ENCODE data around the gene ZNF341.
"Not testable (repeated sequence)": the region's sequence is repeated elsewhere in the genome, so short reads cannot be mapped to it uniquely, and the experiment has no call there.

The ZNF341 gene

DNA sequence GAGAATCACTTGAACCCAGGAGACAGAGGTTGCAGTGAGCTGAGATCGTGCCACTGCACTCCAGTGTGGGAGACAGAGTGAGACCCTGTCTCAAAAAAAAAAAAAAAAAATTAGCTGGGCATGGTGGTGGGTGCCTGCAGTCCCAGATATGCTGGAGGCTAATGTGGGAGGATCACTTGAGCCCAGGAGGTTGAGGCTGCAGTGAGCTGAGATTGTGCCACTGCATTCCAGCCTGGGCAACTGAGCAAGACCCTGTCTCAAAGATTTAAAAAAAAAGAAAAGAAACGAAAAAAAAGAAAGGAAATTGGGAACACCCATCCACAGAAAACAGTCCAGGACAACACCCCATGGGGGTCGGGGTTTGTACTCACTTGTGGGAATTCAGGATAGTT is 60.8 kb downstream of the ZNF341 start:
- not testable (repeated sequence) for DNase-seq (ENCODE audit: low read depth in 1 of 2, low spot score in 1 of 2)

DNA sequence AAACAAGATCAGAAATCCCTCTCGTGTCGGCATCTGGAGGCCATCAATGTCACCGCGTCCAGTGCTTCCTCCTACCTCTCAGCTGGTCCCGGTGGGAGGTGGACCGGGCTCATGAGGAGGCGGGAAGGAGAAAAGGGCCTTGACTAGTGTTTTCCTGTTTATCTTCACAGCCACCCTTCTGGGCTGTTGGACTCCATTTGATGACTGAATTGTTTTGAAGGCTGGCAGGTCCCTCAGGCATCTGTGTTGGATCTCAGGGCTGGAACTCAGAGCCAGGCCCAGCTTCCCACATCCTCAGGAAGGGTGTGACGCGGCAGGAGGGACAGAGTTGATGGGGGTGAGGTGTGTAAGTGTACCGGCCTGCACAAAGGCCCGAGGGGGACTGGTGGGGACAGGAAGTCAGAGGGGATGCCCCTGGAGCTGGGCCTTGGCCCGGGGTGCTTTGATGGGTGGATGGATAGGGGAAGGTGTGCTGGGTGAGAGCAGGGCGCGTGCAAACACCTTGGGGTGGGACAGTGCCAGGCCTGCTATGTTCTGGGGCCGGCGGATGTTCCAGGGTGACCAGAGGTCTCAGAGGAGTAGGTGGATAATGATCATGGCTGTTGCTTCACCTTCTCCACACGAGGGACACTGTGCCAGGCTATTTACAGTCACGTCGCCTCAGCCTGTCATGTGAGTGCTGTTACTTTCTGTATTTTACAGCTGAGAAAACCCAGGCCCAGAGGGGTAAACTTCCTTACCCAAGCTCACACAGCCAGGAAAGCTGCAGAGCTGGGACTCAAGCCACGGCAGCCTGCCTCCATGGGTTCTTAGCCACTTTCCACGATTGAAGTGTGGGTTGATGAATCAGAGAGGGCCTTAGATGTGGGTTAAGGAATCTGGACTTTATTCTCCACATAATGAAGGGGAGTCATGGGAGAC is 61.5 kb downstream of the ZNF341 start:
- DNase-seq (ENCODE audit: low read depth in 1 of 2, low spot score in 1 of 2), result no peak

- DNase-seq (ENCODE audit: low read depth in 1 of 2, low spot score in 1 of 2), result no peak
Measured at GRCh38 chr20:33796263-33796906, 64.6 kb downstream of the ZNF341 start.

GRCh38 chr20:33796907-33797544 is 65.2 kb downstream of the ZNF341 start:
- no peak for DNase-seq (ENCODE audit: low read depth in 1 of 2, low spot score in 1 of 2)

GRCh38 chr20:33798444-33798843 is 66.6 kb downstream of the ZNF341 start:
- DNase-seq (ENCODE audit: low read depth in 1 of 2, low spot score in 1 of 2), result no peak

- no peak for DNase-seq (ENCODE audit: low read depth in 1 of 2, low spot score in 1 of 2)
Measured at GRCh38 chr20:33803921-33804337, 72.1 kb downstream of the ZNF341 start.

GRCh38 chr20:33808388-33808787 is 76.6 kb downstream of the ZNF341 start:
- no peak for DNase-seq (ENCODE audit: low read depth in 1 of 2, low spot score in 1 of 2)

GRCh38 chr20:33810259-33810658 is 78.5 kb downstream of the ZNF341 start:
- DNase-seq (ENCODE audit: low read depth in 1 of 2, low spot score in 1 of 2), result no peak

DNA sequence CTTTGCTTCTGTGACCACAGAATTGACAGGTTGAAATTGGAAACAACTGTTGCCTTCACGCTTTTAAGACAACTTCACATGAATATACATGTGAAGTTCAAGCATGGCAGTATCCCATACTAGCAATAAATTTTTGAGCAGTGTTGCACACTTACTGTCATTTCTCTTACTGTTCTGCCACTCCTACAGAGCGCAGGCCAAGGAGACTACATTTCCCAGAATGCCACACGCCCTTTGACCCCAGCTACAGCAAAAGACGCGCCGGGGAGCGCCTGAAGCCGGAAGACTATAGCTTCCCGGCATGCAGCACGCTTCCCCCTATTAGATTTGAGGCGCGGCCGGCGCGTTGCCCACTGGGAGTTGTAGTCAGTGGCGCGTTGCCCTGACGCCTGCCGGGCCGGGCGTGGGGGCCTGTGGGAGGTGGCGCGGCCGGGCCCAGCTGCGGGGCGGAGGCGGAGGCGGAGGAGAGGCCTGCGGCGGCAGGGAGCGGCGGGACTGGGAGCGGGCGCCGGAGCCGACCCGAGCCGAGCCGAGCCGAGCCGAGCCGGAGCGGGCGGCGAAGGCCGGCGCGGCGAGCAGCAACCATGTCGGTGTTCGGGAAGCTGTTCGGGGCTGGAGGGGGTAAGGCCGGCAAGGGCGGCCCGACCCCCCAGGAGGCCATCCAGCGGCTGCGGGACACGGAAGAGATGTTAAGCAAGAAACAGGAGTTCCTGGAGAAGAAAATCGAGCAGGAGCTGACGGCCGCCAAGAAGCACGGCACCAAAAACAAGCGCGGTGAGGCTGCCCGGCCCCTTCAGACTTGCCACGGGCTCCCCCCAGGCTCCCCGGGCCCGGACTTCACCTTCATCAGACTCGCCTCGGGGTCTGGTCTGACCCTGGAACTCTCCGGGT is 79.3 kb downstream of the ZNF341 start, which contains the start of gene CHMP4B:
CHMP4B (plus strand) TSS at position 464 of the 891 bp plus-strand sequence; CDS start at position 585, 121 bp downstream.
- peak; percentile 95 to 97 for DNase-seq (ENCODE audit: low read depth in 1 of 2, low spot score in 1 of 2)

DNA sequence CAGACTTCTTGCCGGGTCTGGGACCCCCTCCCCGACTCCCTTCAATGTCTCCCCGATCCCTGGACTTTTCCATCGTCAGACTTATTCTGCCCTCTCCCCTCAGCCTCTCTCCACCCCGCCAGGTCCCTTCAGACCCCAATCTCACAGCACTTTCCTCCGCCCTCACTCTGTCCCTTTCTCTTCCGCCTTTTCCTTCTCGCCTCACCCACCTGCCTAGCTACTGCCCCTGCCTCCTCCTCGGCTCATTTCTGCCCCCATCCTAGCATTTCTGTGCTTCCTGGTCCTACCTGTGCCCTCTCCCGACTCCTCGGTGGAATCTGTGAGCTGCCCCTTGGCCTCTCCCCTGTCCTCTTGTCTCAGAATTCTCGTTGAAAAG is 80.0 kb downstream of the ZNF341 start:
- DNase-seq (ENCODE audit: low read depth in 1 of 2, low spot score in 1 of 2), result no peak

DNA sequence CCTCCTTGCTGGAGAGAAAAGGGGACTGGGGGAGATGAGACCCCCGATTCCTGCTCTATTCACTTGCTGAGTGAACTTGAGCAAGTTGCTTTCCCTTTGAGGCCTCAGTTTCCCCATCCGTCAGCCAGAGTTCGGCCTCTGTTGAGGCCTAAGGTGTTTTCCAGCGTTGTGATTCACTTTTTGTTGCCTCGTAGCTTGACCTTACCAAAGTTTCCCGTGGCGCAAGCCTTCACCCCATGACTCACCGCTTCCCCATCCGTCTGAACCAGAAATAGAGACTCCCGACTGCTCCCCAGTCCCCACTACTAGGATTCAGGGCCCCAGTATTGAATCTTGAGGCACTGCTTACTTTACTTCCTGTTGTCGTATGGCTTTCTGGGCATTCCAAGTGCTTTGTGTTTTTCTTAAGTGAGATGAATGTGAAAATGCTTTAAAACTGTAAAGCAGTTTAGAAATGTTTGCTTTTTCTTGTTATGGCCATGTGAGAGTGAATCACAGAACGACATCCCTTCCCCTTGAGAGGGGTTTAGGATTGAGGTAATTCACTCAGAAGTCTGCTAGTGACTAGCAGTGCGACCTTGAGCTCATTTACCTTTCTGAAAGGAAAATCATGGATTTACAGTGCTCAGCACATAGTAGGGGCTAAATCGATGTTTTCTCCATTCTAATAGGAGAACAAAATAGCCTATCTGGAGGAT is 80.5 kb downstream of the ZNF341 start:
- peak in 1 of 2 donors; percentile 26 for DNase-seq (ENCODE audit: low read depth in 1 of 2, low spot score in 1 of 2)

DNA sequence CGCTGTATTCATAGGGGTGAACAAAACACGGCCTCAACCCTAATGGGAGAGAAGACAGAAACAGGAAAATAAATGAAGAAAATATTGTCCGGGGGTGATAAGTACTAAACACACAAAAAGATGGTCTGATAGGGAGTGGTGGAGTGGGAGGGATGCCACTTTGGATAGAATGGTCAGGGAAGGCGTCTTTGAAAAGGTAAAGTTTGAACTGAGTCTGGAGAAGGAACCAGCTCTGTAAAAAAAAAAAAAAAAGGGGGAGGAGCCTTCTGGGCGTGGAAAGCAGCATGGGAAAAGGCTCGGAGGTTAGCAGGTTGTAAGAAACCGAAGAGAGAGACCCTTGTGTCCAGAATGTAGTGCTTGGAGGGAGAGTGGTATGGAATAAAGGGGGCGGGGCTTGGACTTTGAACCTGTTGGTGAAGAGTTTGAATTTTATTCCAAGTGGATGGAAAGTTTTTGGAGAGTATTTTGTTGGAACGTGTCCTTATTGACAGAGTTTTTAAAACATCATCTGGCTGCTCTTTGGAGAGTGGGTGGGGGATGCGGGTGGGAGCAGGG is 81.2 kb downstream of the ZNF341 start:
- no peak for DNase-seq (ENCODE audit: low read depth in 1 of 2, low spot score in 1 of 2)

DNA sequence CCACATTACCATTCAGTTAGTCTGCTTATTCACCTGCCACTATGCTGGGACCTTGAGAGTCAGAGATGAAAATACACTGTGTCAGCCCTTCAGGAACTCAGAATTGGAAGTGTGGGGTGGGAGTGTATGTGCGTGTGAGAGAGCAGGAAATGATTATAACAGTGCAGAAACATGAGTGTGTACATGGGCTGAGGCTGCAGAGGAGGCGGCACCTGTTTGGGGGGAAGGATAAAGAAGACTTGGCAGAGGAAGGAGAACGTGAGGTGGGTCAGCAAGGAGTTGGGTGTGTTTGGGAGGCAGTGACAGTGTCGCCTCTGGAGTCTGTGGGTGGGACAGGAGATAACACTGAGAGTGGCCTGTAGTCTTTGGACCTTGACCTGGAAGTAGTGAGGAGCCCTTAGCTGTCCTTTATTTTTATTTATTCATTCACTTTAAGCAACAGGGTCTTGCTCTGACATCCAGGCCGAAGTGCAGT is 82.5 kb downstream of the ZNF341 start:
- DNase-seq (ENCODE audit: low read depth in 1 of 2, low spot score in 1 of 2), result no peak

DNA sequence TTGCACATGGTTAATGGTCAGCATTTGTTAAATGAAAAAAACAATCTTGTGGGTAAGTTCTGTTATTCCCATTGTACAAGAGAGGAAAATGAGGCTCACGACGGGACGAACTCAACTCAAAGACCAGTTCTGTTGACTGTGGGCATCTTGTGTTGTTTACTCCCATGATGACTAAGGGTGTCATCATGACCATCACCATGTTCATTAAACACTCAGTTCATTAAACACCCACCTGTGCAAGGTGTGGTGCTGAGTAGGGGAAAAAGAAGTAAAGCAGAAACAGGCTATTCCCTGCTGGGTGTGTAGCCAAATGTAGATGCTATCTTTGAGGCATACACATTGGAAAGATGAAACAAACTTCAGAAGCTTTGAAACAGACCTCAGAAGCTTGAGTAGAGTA is 83.9 kb downstream of the ZNF341 start:
- DNase-seq (ENCODE audit: low read depth in 1 of 2, low spot score in 1 of 2), result no peak

DNA sequence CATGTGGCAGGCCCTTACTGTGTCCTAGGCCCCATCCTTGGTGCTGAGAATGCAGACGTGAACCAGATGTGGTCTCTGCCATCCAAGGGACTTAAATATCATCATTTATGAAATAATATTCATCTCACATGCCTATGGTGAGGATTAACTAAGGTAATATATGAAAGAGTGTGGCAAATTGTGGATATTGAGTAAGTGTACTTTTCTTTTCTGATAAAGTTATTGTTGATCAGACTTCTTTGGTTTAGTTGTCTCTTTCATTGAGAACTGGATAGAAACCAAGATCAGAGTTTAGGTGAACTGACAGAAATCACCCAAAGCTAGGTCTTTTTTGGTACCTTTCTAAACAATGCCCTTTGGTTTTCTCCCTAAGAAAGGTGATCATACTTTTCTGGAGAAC is 84.4 kb downstream of the ZNF341 start:
- no peak for DNase-seq (ENCODE audit: low read depth in 1 of 2, low spot score in 1 of 2)

- no peak for DNase-seq (ENCODE audit: low read depth in 1 of 2, low spot score in 1 of 2)
Measured at GRCh38 chr20:33817411-33817810, 85.6 kb downstream of the ZNF341 start.

DNA sequence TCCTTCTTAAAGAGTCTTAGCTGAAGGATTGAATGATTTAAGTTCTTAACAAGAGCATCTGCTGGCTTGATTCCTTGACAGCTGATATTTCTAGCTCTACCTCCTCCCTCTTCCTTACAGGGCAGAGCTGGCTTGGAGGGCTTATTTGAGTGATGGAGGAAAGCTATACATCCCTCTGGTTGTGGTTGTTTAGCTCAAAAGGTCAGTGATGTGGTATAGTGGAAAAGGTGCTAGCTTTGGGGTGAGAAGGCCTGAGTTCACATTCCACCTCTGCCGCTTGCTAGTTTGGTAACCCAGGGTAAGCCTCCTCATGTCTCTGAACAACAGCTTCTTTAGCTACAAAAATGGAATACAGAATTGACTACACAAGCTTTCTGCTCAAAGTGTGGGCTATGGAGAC is 87.7 kb downstream of the ZNF341 start:
- no peak for DNase-seq (ENCODE audit: low read depth in 1 of 2, low spot score in 1 of 2)

- DNase-seq (ENCODE audit: low read depth in 1 of 2, low spot score in 1 of 2), result no peak
Measured at GRCh38 chr20:33820362-33820761, 88.6 kb downstream of the ZNF341 start.

DNA sequence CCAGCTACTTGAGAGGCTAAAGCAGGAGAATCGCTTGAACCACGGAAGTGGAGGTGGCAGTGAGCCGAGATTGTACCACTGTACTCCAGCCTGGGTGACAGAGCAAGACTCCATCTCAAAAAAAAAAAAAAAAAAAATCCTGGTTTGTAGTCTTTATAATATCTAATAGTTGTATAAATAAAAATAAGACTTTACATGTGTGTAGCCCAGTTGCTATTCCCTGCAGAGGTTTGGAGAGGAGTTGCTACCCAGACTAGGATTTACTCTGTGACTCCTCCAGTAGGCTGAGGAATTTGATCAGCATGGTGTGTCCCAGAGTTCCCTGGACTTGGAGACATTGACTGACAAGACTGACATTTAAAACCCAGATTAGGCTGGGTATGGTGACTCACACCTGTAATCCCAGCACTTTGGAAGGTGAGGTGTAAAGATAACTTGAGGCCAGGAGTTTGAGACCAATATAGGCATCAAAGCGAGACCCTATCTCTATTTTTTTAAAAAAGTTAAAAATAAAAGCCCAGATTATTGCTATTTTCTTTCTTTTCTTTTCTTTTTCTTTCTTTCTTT is 89.6 kb downstream of the ZNF341 start:
- no peak for DNase-seq (ENCODE audit: low read depth in 1 of 2, low spot score in 1 of 2)

DNA sequence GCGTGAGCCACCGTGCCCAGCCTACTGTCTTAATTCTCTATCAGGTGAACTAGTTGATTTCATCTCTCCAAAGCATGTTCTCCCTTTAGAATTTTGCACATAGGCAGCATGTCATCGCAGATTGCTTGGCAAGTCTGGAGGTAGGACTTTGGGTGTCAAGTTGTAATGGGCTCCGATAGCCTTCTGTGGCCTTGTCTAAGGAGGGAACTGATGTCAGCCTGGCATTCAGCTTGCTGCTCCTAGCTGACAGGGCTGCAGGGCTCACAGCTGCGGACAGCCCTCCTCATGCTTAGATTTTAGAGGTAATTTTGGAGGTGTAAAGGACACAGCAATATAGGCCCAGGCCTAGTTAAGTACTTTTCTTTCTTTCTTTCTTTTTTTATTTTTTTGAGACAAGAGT is 90.6 kb downstream of the ZNF341 start:
- DNase-seq (ENCODE audit: low read depth in 1 of 2, low spot score in 1 of 2), result no peak
